Ascending aorta (tissue), 2 donors: ENCODE results near the gene C7orf33. TPM values are rescaled to one million over a fixed set of nuclear protein-coding genes. Genes with fewer than 3 reads are reported as not detected.
A peak's percentile ranks its signal among the peaks of the same experiment; 100 is the strongest.
"Not testable (repeated sequence)": the region's sequence is repeated elsewhere in the genome, so short reads cannot be mapped to it uniquely, and the experiment has no call there.

ENCODE experiments used
- DNase-seq, 2 donors: peaks; one replicate each; pipeline ENCODE4 v3.0.0-alpha.2; 2019; ENCODE audit warnings: low spot score in 2 of 2
- H3K27ac ChIP-seq, 2 donors: fragments of 200-600 bp; sonication (generic); one replicate each; pipeline ENCODE4 v1.5.1; 2016 to 2017; ENCODE audit warnings: mild to moderate bottlenecking in 1 of 2
- H3K27me3 ChIP-seq: fragments of 200-600 bp; sonication (generic); one replicate; pipeline ENCODE4 v1.5.1; 2017
- H3K36me3 ChIP-seq, 2 donors: fragments of 200-600 bp; sonication (generic); one replicate each; pipeline ENCODE4 v1.5.1; 2016
- H3K4me1 ChIP-seq, 2 donors: fragments of 200-600 bp; sonication (generic); one replicate each; pipeline ENCODE4 v1.5.1; 2016 to 2017; ENCODE audit warnings: mild to moderate bottlenecking in 1 of 2
- H3K4me3 ChIP-seq, 2 donors: fragments of 200-600 bp; sonication (generic); one replicate each; pipeline ENCODE4 v1.5.1; 2016 to 2017; ENCODE audit warnings: mild to moderate bottlenecking in 1 of 2
- H3K9me3 ChIP-seq, 2 donors: fragments of 200-600 bp; sonication (generic); one replicate each; pipeline ENCODE4 v1.5.1; 2016
- CTCF ChIP-seq, 3 experiments: fragments of 200-600 bp in 2 of 3; fragments of 450-650 bp in 1 of 3; sonication (generic) in 2 of 3; IDR thresholded peaks; one replicate each; pipeline ENCODE4 v1.5.1; 2016 to 2019; ENCODE audit warnings: antibody characterized with exemption in 3 of 3, mild to moderate bottlenecking in 1 of 3, moderate library complexity in 1 of 3
- intact Hi-C: fragments of 100-400 bp; cut with DNase I; formaldehyde crosslinking; loops from one replicate; pipeline ENCODE4 v1.15.1; 2023
- total RNA-seq: library from RNA; depleted of rRNA; stranded (reverse); fragments of >200 nt; gene quantifications from one replicate; pipeline ENCODE4 v1.1.0, GENCODE V29; 2016

Gene C7orf33
- total RNA-seq, 1 donor from 2014 or later = not detected

- intact Hi-C loops = no loop called here
- H3K4me1 ChIP-seq = no peaks in the 10 kb centered on the region
- no peaks in the 10 kb centered on the region for H3K36me3 ChIP-seq
- H3K27ac ChIP-seq = no peak overlapping the region
- H3K9me3 ChIP-seq = no peaks in the 10 kb centered on the region
- H3K27me3 ChIP-seq = no peaks in the 10 kb centered on the region
- no peak for DNase-seq
- H3K4me3 ChIP-seq = no peak overlapping the region
- no peak for TF ChIP-seq CTCF (IDR thresholded peaks at IDR 0.05)
Observed at GRCh38 chr7:148571381-148571780, 19.2 kb upstream of the C7orf33 start.

- Histone ChIP-seq H3K4me3 (no peak overlapping the region), H3K4me1 (no peaks in the 10 kb centered on the region), H3K27me3 (no peaks in the 10 kb centered on the region), H3K36me3 (no peaks in the 10 kb centered on the region), H3K9me3 (no peaks in the 10 kb centered on the region), H3K27ac (no peak overlapping the region)
- intact Hi-C loops = no loop called here
- TF ChIP-seq CTCF (IDR thresholded peaks at IDR 0.05) = no peak
- no peak for DNase-seq
Observed at GRCh38 chr7:148572067-148572522, 18.5 kb upstream of the C7orf33 start.

GRCh38 chr7:148573581-148573980 lies 17.0 kb upstream of the C7orf33 start:
- H3K27ac ChIP-seq, intact Hi-C loops, H3K36me3 ChIP-seq, H3K27me3 ChIP-seq, DNase-seq, H3K4me1 ChIP-seq, H3K4me3 ChIP-seq, H3K9me3 ChIP-seq: not testable (repeated sequence)

- DNase-seq = peak in 1 of 2 donors; percentile 73
Observed at GRCh38 chr7:148575640-148576411, 14.7 kb upstream of the C7orf33 start.

GRCh38 chr7:148579366-148579765 lies 11.2 kb upstream of the C7orf33 start:
- intact Hi-C loops = no loop called here
- H3K4me1 ChIP-seq = no peaks in the 10 kb centered on the region

More at GRCh38 chr7:148575640-148576411, 14.7 kb upstream of the C7orf33 start:
- H3K36me3 ChIP-seq = no peaks in the 10 kb centered on the region
- no peaks in the 10 kb centered on the region for H3K27me3 ChIP-seq
- H3K4me3 ChIP-seq = no peak overlapping the region
- H3K4me1 ChIP-seq = no peaks in the 10 kb centered on the region
- TF ChIP-seq CTCF (IDR thresholded peaks at IDR 0.05) = peak; percentile 18 to 79 (median 64)
- H3K27ac ChIP-seq = no peak overlapping the region
- intact Hi-C loops = loop anchor here (1.0 to 2.0 kb wide), 2 partner anchors 387 to 390 kb away; no protein-coding TSS in a partner anchor
- no peaks in the 10 kb centered on the region for H3K9me3 ChIP-seq

More at GRCh38 chr7:148579366-148579765, 11.2 kb upstream of the C7orf33 start:
- H3K4me3 ChIP-seq = no peak overlapping the region
- no peak overlapping the region for H3K27ac ChIP-seq
- no peak for DNase-seq
- no peaks in the 10 kb centered on the region for H3K9me3 ChIP-seq
- no peaks in the 10 kb centered on the region for H3K36me3 ChIP-seq
- H3K27me3 ChIP-seq = no peaks in the 10 kb centered on the region
- no peak for TF ChIP-seq CTCF (IDR thresholded peaks at IDR 0.05)
